Measurements from ENCODE around the gene KHDC1. TPM values are rescaled to one million over a fixed set of nuclear protein-coding genes. Genes with fewer than 3 reads are reported as not detected.
"Not testable (repeated sequence)": the region's sequence is repeated elsewhere in the genome, so short reads cannot be mapped to it uniquely, and the experiment has no call there.

The KHDC1 gene
- total and polyA plus RNA-seq, 4 donors: 5.0 to 19.4 (median 12.5) TPM

GRCh38 chr6:73258721-73259120 is 4.3 kb downstream of the KHDC1 start:
- H3K27me3 ChIP-seq (ENCODE audit: control insufficient read depth, insufficient read depth, low read length): no peaks in the 10 kb centered on the region
- H3K4me3 ChIP-seq (ENCODE audit: low read depth, low read length): no peak overlapping the region
- H3K36me3 ChIP-seq (ENCODE audit: control insufficient read depth, insufficient read depth, low read length): no peaks in the 10 kb centered on the region
- H3K4me1 ChIP-seq (ENCODE audit: control insufficient read depth, insufficient read depth, low read length): peaks cover 6% of the 10 kb centered on the region
- no peak overlapping the region for H3K27ac ChIP-seq (ENCODE audit: low read depth, low read length)
- 80% methylated on average over 1 of the region's 1 CpG for WGBS (ENCODE audit: insufficient coverage)
- no peak for DNase-seq (ENCODE audit: low read depth in 4 of 6, low spot score in 6 of 6)
- H3K9me3 ChIP-seq (ENCODE audit: control insufficient read depth, insufficient read depth, low read length): no peaks in the 10 kb centered on the region

- H3K36me3 ChIP-seq (ENCODE audit: control insufficient read depth, insufficient read depth, low read length); H3K4me3 ChIP-seq (ENCODE audit: low read depth, low read length); DNase-seq (ENCODE audit: low read depth in 4 of 6, low spot score in 6 of 6); H3K9me3 ChIP-seq (ENCODE audit: control insufficient read depth, insufficient read depth, low read length); H3K27me3 ChIP-seq (ENCODE audit: control insufficient read depth, insufficient read depth, low read length); H3K4me1 ChIP-seq (ENCODE audit: control insufficient read depth, insufficient read depth, low read length); H3K27ac ChIP-seq (ENCODE audit: low read depth, low read length): not testable (repeated sequence)
- no CpG with 5 or more reads among the region's 5 CpGs for WGBS (ENCODE audit: insufficient coverage)
These were observed 8.7 kb downstream of the KHDC1 start for GRCh38 chr6:73254323-73254722.

- no peaks in the 10 kb centered on the region for H3K4me1 ChIP-seq (ENCODE audit: control insufficient read depth, insufficient read depth, low read length)
- no peak for DNase-seq (ENCODE audit: low read depth in 4 of 6, low spot score in 6 of 6)
- H3K27me3 ChIP-seq (ENCODE audit: control insufficient read depth, insufficient read depth, low read length): no peaks in the 10 kb centered on the region
- no peak overlapping the region for H3K27ac ChIP-seq (ENCODE audit: low read depth, low read length)
- no peaks in the 10 kb centered on the region for H3K36me3 ChIP-seq (ENCODE audit: control insufficient read depth, insufficient read depth, low read length)
- no peaks in the 10 kb centered on the region for H3K9me3 ChIP-seq (ENCODE audit: control insufficient read depth, insufficient read depth, low read length)
- H3K4me3 ChIP-seq (ENCODE audit: low read depth, low read length): no peak overlapping the region
- no CpG with 5 or more reads among the region's 2 CpGs for WGBS (ENCODE audit: insufficient coverage)
These were observed 10.3 kb downstream of the KHDC1 start for GRCh38 chr6:73252703-73253102.

- no peaks in the 10 kb centered on the region for H3K9me3 ChIP-seq (ENCODE audit: control insufficient read depth, insufficient read depth, low read length)
- H3K36me3 ChIP-seq (ENCODE audit: control insufficient read depth, insufficient read depth, low read length): no peaks in the 10 kb centered on the region
- H3K4me3 ChIP-seq (ENCODE audit: low read depth, low read length): no peak overlapping the region
- no peaks in the 10 kb centered on the region for H3K4me1 ChIP-seq (ENCODE audit: control insufficient read depth, insufficient read depth, low read length)
- DNase-seq (ENCODE audit: low read depth in 4 of 6, low spot score in 6 of 6): peak in 1 of 6 donors; percentile 26
- H3K27me3 ChIP-seq (ENCODE audit: control insufficient read depth, insufficient read depth, low read length): no peaks in the 10 kb centered on the region
- no peak overlapping the region for H3K27ac ChIP-seq (ENCODE audit: low read depth, low read length)
These were observed 13.0 kb downstream of the KHDC1 start for GRCh38 chr6:73250016-73250415.

GRCh38 chr6:73248192-73248903 is 14.6 kb downstream of the KHDC1 start:
- no peaks in the 10 kb centered on the region for H3K36me3 ChIP-seq (ENCODE audit: control insufficient read depth, insufficient read depth, low read length)
- no peak overlapping the region for H3K27ac ChIP-seq (ENCODE audit: low read depth, low read length)
- H3K4me1 ChIP-seq (ENCODE audit: control insufficient read depth, insufficient read depth, low read length): no peaks in the 10 kb centered on the region
- DNase-seq (ENCODE audit: low read depth in 4 of 6, low spot score in 6 of 6): no peak
- H3K4me3 ChIP-seq (ENCODE audit: low read depth, low read length): no peak overlapping the region
- H3K27me3 ChIP-seq (ENCODE audit: control insufficient read depth, insufficient read depth, low read length): no peaks in the 10 kb centered on the region
- H3K9me3 ChIP-seq (ENCODE audit: control insufficient read depth, insufficient read depth, low read length): no peaks in the 10 kb centered on the region
- 60% methylated on average over 2 of the region's 5 CpGs for WGBS (ENCODE audit: insufficient coverage)

GRCh38 chr6:73242001-73242400 is 21.0 kb downstream of the KHDC1 start:
- WGBS (ENCODE audit: insufficient coverage): 93% methylated on average over 5 of the region's 5 CpGs
- DNase-seq (ENCODE audit: low read depth in 4 of 6, low spot score in 6 of 6): no peak
- Histone ChIP-seq H3K27ac (ENCODE audit: low read depth, low read length) (no peak overlapping the region), H3K4me1 (ENCODE audit: control insufficient read depth, insufficient read depth, low read length) (no peaks in the 10 kb centered on the region), H3K36me3 (ENCODE audit: control insufficient read depth, insufficient read depth, low read length) (no peaks in the 10 kb centered on the region), H3K4me3 (ENCODE audit: low read depth, low read length) (no peak overlapping the region), H3K9me3 (ENCODE audit: control insufficient read depth, insufficient read depth, low read length) (no peaks in the 10 kb centered on the region), H3K27me3 (ENCODE audit: control insufficient read depth, insufficient read depth, low read length) (no peaks in the 10 kb centered on the region)

- H3K9me3 ChIP-seq (ENCODE audit: control insufficient read depth, insufficient read depth, low read length): no peaks in the 10 kb centered on the region
- H3K4me3 ChIP-seq (ENCODE audit: low read depth, low read length): no peak overlapping the region
- H3K27ac ChIP-seq (ENCODE audit: low read depth, low read length): no peak overlapping the region
- no peaks in the 10 kb centered on the region for H3K27me3 ChIP-seq (ENCODE audit: control insufficient read depth, insufficient read depth, low read length)
- no peaks in the 10 kb centered on the region for H3K4me1 ChIP-seq (ENCODE audit: control insufficient read depth, insufficient read depth, low read length)
- no peak for DNase-seq (ENCODE audit: low read depth in 4 of 6, low spot score in 6 of 6)
- no CpG with 5 or more reads among the region's 4 CpGs for WGBS (ENCODE audit: insufficient coverage)
- no peaks in the 10 kb centered on the region for H3K36me3 ChIP-seq (ENCODE audit: control insufficient read depth, insufficient read depth, low read length)
These were observed 22.3 kb downstream of the KHDC1 start for GRCh38 chr6:73240730-73241129.

- no peaks in the 10 kb centered on the region for H3K9me3 ChIP-seq (ENCODE audit: control insufficient read depth, insufficient read depth, low read length)
- no peaks in the 10 kb centered on the region for H3K4me1 ChIP-seq (ENCODE audit: control insufficient read depth, insufficient read depth, low read length)
- H3K27me3 ChIP-seq (ENCODE audit: control insufficient read depth, insufficient read depth, low read length): no peaks in the 10 kb centered on the region
- 96% methylated on average over 3 of the region's 5 CpGs for WGBS (ENCODE audit: insufficient coverage)
- no peaks in the 10 kb centered on the region for H3K36me3 ChIP-seq (ENCODE audit: control insufficient read depth, insufficient read depth, low read length)
- no peak overlapping the region for H3K27ac ChIP-seq (ENCODE audit: low read depth, low read length)
- no peak for DNase-seq (ENCODE audit: low read depth in 4 of 6, low spot score in 6 of 6)
- H3K4me3 ChIP-seq (ENCODE audit: low read depth, low read length): no peak overlapping the region
These were observed 26.7 kb downstream of the KHDC1 start for GRCh38 chr6:73236144-73236750.

GRCh38 chr6:73234733-73235132 is 28.3 kb downstream of the KHDC1 start:
- H3K36me3 ChIP-seq (ENCODE audit: control insufficient read depth, insufficient read depth, low read length): no peaks in the 10 kb centered on the region
- no peak overlapping the region for H3K27ac ChIP-seq (ENCODE audit: low read depth, low read length)
- H3K27me3 ChIP-seq (ENCODE audit: control insufficient read depth, insufficient read depth, low read length): no peaks in the 10 kb centered on the region
- no peak overlapping the region for H3K4me3 ChIP-seq (ENCODE audit: low read depth, low read length)
- no peak for DNase-seq (ENCODE audit: low read depth in 4 of 6, low spot score in 6 of 6)
- H3K9me3 ChIP-seq (ENCODE audit: control insufficient read depth, insufficient read depth, low read length): no peaks in the 10 kb centered on the region
- H3K4me1 ChIP-seq (ENCODE audit: control insufficient read depth, insufficient read depth, low read length): no peaks in the 10 kb centered on the region
- WGBS (ENCODE audit: insufficient coverage): no CpG with 5 or more reads among the region's 1 CpG

GRCh38 chr6:73233971-73234370 is 29.0 kb downstream of the KHDC1 start:
- not testable (repeated sequence) for H3K36me3 ChIP-seq (ENCODE audit: control insufficient read depth, insufficient read depth, low read length); H3K4me1 ChIP-seq (ENCODE audit: control insufficient read depth, insufficient read depth, low read length); H3K9me3 ChIP-seq (ENCODE audit: control insufficient read depth, insufficient read depth, low read length); H3K4me3 ChIP-seq (ENCODE audit: low read depth, low read length); H3K27me3 ChIP-seq (ENCODE audit: control insufficient read depth, insufficient read depth, low read length); H3K27ac ChIP-seq (ENCODE audit: low read depth, low read length)
- WGBS (ENCODE audit: insufficient coverage): 75% methylated on average over 2 of the region's 3 CpGs
- DNase-seq (ENCODE audit: low read depth in 4 of 6, low spot score in 6 of 6): peak in 1 of 6 donors; percentile 26

All from spinal cord (tissue), 10 donors.